ENCODE data around the gene PGBD5.

Gene PGBD5

GRCh38 chr1:230278871-230279582, 147.1 kb downstream of the PGBD5 start:
- no peak for DNase-seq (ENCODE audit: low read depth in 2 of 2)

- DNase-seq (ENCODE audit: low read depth in 2 of 2): no peak
Measured at GRCh38 chr1:230278376-230278775, 147.8 kb downstream of the PGBD5 start.

GRCh38 chr1:230277201-230278025, 148.7 kb downstream of the PGBD5 start:
- no peak for DNase-seq (ENCODE audit: low read depth in 2 of 2)

GRCh38 chr1:230276401-230276800, 149.7 kb downstream of the PGBD5 start:
- DNase-seq (ENCODE audit: low read depth in 2 of 2): no peak

- no peak for DNase-seq (ENCODE audit: low read depth in 2 of 2)
Measured at GRCh38 chr1:230274254-230274653, 151.9 kb downstream of the PGBD5 start.

- no peak for DNase-seq (ENCODE audit: low read depth in 2 of 2)
Measured at GRCh38 chr1:230273141-230273710, 152.9 kb downstream of the PGBD5 start.

- no peak for DNase-seq (ENCODE audit: low read depth in 2 of 2)
Measured at GRCh38 chr1:230272557-230272956, 153.6 kb downstream of the PGBD5 start.

- no peak for DNase-seq (ENCODE audit: low read depth in 2 of 2)
Measured at GRCh38 chr1:230271300-230272035, 154.7 kb downstream of the PGBD5 start.

- DNase-seq (ENCODE audit: low read depth in 2 of 2): no peak
Measured at GRCh38 chr1:230270559-230271281, 155.4 kb downstream of the PGBD5 start.

- no peak for DNase-seq (ENCODE audit: low read depth in 2 of 2)
Measured at GRCh38 chr1:230270185-230270558, 156.0 kb downstream of the PGBD5 start.

GRCh38 chr1:230268371-230269170, 157.6 kb downstream of the PGBD5 start:
- no peak for DNase-seq (ENCODE audit: low read depth in 2 of 2)

GRCh38 chr1:230267338-230268065, 158.6 kb downstream of the PGBD5 start:
- no peak for DNase-seq (ENCODE audit: low read depth in 2 of 2)

GRCh38 chr1:230266456-230266855, 159.7 kb downstream of the PGBD5 start:
- DNase-seq (ENCODE audit: low read depth in 2 of 2): no peak

GRCh38 chr1:230265200-230266115, 160.7 kb downstream of the PGBD5 start:
- DNase-seq (ENCODE audit: low read depth in 2 of 2): no peak

Data from stimulated activated CD8-positive, alpha-beta memory T cell treated with anti-CD3 and anti-CD28 coated beads, Interleukin-7, amount 100 ng/mL, for 4 hours (primary cell).